NAMALWA (cell line): ENCODE results near the gene TGFBR2.
A peak's percentile ranks its signal among the peaks of the same experiment; 100 is the strongest.

Experiments
- DNase-seq: peaks from one replicate; pipeline ENCODE4 v3.0.0-alpha.2; 2015; ENCODE audit warnings: low spot score

The TGFBR2 gene

DNA sequence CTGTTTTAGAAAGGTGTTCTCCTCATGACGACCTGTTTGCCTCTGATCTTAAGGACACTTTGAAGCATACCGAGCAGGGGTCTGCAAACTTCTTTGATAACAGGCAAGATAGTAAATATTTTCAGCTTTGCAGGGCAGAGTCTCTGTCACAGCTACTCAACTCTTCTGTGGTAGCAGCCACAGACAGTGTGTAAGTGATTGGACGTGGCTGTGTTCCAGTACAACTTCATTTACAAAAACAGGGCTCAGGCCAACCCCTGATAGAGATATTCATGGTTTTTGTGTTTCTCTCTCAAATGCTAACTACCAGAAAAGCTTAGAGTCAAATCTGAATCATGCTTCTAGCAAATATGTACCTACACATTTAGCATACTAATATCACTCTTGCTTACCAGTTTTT, 51.5 kb downstream of the TGFBR2 start:
- DNase-seq, result no peak

DNA sequence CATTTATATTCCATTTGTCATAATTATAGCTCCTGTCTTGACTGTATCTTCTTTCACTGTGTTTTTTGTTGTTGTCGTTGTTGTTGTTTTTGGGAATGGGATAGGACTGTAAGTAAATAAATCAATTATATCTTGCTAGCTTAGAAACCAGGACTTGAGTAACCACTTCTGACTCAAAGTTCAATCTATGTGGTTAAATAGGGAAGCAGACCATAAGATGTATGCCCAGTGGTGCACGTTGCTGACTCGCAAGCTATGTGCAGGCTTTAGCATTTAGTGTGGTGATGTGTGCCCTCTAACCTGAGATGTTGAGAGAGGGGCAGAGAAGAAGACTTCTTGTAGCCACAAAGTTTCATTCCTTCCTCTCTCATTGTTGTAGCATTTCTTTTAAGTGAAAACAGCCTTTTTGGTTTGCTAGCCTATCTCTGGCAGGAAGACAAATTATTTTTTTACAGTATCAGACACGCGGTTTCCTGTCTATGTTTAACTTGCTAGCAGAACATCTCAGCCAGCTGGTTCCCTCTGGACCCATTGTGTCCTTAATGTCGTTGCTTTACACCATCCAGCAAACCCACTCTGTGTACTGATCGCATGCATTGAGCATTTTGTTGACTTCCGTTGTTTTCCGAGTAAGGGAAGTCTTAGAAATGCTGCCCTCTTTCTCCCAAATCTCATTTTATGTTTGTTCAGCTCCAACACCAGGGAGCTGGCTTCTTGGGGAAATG, 52.1 kb downstream of the TGFBR2 start:
- DNase-seq, result peak; percentile 48

DNA sequence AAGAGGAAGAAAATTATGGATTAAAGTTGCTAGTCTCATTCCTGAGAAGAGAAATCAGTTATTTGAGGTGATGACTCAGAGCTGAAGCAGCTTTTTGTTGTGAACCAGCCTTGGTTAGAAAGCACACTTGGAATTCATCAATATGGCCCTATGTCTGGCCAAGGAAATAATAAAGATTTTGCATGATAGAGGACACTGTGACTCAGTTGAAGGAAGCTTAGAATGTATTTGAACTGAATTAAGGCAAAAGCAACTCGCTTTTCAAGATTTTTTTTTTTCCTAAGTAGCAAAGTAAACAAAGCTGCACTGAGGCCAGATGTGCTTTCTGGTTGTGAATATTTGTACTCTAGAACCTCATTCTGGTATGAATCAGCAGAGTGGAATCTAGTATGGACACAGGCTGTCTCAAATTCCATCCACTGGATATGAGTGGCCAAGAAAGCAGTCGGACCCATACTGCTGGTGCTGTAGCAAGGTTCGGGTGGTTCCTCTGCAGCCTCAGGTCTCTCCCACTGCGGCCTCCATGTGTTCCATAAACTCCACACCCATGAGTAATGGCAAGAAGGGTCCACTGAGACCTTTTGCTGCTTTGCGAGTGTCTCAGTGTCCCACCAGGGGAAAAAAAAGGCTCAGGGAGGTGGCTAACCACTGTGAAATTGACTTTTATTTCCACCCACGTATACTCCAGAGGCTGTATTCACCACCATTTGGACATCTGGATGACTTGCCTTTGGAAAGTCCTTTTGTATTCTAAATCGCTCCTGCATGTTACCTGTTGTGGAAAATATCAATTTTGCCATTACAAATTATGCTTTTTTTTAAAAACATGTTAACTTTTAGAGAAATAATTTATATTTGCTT, 53.1 kb downstream of the TGFBR2 start:
- no peak for DNase-seq

DNA sequence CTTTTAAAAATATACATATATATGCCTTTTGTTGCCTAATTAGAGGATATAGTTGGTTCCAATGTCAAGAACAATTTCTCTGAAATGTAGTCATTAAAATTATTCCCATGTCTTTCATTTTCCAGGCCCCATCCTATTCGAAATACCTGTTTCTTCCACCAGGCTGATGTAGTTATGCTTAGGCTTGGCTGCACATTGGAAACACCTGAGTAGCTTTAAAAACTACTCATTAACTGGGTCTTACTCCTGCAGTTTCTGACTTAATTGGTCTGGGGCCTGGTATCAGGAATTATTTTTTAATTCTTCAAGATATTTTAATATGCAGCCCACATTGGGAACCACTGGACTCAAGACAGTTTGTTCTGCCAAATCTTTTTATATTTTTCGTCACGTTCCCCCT, 53.7 kb downstream of the TGFBR2 start:
- DNase-seq, result no peak

DNA sequence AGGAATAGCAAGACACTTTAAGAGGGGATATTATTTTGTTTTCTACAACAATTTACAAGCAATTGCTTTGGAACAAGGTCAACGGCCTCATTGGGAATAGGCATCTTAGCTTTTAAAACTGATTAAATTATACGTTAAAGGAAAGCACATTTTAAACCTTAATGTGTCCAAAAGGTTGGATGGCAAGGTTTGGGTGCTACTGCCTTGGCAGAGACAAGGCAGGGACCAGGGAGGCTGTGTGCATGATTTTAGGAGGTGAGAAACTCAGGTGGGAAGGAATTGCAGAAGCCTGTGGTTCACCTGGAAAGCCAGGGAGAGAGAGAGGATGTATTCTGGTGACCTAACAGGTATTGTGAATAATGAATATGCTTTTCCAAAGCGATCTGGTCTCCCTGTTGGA, 54.3 kb downstream of the TGFBR2 start:
- DNase-seq, result no peak

DNA sequence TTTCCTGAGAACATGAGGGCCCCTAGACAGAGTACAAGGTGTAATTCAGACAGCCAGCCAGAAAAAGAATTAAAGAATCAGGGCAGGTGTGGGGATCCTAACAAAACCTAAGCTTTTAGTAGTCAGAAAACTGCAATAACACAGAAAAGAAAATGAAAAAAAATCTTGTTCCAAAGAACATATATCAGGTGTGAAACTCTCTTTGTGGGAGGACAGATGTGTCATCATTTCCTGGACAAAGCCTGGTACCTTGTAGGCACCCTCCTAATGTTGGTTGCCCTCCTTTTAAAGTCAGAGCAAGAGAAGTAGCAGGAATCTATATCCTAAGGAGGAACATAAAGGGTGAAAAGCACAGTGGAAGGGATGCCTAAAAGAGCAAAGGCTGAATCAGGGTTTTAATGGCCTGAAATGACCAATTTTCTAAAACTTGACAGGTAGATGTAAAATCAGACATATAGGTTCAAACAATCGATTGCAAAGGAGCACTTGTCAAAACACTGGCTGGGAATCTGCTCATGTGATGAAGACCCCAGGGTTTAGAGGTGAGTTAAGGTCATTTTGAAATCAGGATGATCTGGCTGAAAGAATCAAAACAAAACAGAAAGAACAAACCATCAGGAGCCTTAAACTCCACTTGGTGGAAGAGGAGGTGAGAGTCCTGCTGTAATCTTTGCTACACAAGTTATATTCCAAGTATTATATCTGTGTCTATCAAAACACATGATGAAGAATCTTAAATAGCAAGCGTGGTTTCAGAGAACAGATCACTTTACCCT, 54.9 kb downstream of the TGFBR2 start:
- DNase-seq, result no peak

DNA sequence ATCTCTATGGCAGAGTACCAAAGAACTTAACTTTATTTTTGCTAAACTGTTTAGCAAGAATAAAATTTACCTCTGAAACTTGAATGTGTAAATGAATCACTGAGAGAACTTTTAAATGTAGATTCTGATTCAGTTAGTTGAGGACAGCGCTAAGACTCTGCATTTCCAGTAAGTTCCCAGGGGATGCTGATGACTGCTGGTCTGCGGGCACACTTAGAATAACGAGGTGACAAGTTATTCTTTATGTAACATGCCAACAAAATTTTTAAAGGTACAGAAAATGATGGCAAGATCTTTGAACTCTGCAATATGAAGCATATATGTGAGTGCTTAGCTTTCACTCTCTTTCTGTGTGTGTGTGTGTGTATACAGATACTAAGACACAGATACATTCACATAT, 56.4 kb downstream of the TGFBR2 start:
- no peak for DNase-seq

DNA sequence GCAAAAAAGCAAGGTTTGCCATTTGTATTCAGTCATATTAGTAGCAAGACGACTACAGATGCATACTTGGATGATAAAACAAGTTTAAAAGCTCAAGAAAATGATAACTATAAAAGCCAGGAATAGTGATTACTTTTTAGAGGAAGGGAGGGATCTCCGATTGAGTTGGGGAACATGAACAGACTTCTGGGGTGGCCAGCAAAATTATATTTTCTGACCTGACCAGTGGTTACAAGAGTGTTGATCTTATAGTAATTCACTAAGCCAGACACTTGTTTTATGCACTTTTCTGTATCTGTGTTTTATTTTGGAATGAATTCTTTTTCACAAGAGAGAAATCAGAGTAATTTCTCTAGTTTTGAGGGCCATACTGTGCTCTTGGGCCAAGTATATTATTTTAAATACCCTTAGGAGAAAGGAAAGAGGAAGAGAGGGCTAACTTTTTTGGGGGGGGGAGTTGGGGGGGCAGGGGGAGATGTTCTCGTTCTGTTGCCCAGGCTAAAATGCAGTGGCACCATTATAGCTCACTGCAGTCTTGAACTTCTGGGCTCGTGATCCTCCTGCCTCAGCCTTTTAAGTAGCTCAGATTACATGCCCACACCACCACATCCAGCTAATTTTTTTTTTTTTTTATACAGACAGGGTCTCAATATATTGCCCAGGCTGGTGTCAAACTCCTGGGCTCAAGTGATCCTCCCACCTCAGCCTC, 57.3 kb downstream of the TGFBR2 start:
- no peak for DNase-seq

DNA sequence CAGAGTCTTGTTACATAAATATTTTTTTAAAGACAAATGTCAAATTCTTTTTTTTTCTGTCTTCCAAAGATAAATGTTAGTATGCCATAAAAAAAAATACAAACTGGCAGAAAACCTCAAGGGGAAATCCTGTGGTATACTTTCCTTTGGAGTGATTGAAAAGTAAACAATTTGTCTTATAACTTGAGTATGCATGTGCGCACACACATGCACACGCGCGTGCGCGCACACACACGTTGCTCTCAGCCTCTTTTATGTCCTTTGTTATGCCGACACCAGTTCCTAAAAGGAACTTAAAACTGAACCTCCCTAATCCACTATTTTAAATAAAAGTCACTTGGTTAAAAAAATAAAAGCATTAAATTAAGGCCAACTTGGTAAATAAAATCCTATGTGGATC, 58.1 kb downstream of the TGFBR2 start:
- DNase-seq, result no peak

DNA sequence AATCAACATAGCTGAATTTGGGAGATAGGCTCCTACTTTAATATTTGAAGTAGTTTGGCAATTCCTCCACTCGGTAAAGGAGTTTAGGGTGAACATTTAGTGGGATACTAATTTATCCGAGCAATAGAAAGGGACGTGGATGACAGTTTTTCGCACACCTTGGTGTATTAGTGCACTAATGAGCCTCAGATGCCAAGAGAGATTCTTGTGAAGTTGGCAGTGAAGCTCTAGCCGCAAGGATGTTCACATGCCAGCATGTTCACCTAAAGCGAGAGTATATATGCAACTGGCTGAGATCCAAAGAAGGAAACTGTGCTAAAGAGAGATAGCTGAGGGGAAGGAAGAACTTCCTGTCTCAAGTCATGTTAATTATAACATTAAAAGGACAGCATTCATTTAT, 58.5 kb downstream of the TGFBR2 start:
- no peak for DNase-seq

DNA sequence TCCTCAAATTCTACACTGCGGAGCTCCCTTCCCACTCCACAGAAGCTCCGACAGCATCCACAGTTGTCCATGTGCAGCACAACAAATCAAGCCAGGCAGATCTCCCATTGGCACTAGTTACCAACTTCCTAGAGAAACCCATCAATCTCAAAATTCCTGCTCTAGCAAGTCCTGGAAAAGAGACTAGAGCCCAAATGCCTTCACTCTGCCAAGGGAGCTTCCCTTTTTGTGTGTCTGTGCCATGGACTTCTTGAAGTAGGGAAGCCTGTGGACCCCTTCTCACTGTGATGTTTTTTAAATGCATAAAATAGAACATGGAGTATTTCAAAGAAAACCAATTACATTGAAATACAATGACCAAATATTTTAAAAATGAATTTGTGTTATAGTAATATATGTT, 59.1 kb downstream of the TGFBR2 start:
- no peak for DNase-seq

DNA sequence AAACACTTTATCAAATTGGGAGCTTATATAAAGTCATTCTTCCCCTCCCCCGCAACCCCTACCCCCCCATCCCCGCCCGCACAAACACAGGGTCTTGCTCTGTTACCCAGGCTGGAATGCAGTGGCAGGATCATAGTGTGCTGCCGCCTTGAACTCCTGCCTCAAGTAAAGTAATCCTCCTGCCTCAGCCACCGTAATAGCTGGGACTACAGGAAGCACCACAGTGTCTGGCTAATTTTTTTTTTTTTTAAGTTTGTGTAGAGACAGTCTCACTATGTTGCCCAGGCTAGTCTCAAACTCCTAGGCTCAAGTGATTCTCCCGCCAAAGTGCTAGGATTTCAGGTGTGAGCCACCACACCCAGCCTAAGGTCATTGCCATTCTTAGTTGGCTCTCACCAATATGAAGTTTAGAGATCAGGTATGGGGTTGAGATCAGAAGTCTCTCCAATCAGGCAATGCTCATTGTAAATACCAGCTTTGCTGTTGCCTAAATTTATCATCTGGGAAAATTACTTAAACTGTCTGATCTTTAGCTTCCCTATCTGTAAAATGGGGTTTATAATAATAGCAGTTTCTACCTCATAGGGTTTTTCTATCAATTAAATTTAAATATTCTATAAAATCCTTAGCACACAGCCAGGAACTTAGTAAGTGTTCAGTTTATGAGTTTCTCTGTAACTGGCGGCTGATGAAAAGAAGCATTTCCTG, 60.3 kb downstream of the TGFBR2 start:
- DNase-seq, result no peak

DNA sequence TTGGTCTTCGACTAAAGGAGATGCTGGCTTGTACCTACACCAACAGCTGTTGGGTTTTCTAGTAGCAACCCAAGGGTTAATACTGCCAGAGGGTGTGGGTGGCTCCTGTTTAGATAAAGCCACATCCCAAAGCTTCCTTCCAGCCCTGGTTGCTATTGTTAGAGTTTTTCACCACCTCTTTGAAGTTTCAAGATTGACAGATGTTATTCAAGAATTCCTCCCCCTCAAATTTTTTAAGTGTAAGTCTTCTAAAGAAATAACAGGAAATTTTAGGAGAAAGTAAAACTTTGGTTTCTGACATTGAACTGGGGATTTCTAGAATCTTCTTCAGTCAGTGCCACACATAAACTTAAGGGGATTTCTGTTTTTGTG, 60.9 kb downstream of the TGFBR2 start:
- no peak for DNase-seq

DNA sequence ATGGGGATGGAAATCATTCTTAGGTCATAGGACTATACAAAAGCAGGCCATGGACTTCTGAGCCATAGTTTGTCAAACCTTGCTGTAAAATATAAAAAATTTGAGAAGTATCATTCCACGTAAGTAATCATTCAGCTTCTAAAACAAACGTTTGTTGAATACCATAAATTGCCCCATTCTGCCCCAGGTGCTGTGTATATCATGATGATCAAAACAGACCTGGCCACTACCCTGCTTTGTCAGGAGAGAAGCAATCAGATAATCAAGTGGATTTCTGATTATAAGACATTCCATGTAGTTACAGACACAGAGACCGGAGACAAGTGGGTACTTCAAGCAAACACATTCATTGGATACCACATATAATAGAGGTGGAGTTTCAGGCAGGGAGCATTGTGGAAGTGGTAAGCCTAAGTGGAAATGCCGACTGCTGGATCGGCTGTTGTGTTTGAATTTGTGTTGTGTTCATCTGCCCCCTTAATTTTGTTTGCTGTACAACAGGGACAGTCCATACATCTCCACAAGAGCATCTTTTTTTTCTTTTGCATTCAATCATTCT, 61.7 kb downstream of the TGFBR2 start:
- DNase-seq, result no peak

DNA sequence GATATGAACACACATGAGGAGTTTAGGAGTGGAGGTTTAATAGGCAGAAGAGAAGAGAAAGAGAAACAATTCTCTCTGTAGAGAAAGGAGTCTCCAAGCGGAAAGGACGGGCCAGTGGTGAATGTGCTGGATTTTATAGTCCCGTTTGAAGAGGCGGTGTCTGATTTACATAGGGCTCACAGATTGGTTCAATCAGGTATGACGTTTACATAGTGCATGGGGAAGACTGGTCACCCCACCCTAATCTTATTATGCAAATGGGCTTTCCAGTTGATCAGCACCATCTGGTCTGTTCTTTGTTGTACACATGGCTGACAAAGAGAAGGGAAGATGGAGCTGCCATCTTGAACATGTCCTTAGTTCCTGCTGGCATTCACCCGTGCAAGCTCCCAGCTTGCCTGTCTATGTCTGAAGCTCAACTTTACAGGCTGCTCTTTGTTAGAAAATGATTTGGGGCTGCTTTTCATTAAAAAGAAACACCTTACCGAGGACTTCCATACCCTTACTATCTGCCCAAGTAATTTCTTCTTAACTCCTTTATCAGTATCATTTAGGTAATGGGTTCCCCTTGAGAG, 63.0 kb downstream of the TGFBR2 start:
- DNase-seq, result peak; percentile 49

DNA sequence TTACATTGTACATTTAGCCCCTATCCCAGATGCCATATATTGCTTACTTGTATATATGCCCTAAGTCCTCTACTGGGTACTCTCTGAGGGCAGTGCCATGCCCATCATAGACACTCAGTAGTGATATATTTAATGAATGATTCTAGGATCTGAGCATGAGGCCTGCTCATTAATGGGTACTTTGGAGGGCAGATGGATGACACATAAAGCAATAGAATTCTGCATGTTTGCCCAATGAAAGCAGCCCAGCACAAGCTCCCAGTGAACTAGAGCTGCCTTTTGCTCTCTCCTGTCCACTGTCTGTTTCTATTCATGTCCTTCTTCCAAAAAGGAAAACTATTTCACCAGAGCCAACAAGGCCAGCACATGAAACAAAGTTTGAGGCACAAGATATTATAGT, 63.9 kb downstream of the TGFBR2 start:
- DNase-seq, result no peak

DNA sequence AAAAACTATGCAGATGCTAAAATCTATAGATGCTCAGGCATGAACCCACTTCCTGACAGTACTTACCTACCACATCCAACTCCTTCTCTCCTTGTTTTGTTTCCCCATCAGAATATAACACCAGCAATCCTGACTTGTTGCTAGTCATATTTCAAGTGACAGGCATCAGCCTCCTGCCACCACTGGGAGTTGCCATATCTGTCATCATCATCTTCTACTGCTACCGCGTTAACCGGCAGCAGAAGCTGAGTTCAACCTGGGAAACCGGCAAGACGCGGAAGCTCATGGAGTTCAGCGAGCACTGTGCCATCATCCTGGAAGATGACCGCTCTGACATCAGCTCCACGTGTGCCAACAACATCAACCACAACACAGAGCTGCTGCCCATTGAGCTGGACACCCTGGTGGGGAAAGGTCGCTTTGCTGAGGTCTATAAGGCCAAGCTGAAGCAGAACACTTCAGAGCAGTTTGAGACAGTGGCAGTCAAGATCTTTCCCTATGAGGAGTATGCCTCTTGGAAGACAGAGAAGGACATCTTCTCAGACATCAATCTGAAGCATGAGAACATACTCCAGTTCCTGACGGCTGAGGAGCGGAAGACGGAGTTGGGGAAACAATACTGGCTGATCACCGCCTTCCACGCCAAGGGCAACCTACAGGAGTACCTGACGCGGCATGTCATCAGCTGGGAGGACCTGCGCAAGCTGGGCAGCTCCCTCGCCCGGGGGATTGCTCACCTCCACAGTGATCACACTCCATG, 65.3 kb downstream of the TGFBR2 start:
- no peak for DNase-seq

DNA sequence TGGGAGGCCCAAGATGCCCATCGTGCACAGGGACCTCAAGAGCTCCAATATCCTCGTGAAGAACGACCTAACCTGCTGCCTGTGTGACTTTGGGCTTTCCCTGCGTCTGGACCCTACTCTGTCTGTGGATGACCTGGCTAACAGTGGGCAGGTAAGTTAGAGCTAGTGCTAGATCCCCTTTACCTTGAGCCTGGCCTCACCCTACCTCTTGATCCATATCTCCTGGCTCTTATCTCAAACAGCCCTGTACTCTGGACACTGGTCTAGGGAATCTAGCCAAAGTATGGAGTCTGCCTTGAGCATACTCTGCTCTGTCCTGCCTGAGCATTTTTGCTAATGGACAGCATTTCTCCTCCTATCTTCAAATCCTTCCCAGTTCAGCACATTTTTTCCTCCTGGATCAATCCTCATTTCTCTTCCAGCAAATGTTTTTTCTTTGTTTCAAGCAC, 65.9 kb downstream of the TGFBR2 start:
- DNase-seq, result no peak

DNA sequence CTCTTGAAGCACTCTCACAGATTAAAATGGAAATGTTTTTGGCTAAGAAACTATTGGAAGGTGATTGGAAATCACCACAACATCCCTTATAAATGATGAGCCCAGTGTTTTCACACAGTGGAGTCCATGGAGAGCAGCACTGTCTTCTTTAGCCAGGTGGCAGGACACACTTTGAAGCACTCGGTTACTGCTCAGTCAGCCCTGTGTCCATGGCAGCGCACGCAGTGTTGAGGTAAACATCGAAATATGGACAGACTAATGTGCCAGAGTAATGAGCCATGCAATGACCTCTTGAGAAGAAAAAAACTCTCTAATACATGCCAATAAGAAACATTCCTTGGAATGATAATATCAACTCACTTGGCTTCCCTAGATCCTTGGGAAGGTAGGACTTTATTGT, 66.6 kb downstream of the TGFBR2 start:
- DNase-seq, result no peak
